Neural cell (in vitro differentiated cells): Measurements from ENCODE around the gene WDR70. TPM values are rescaled to one million over a fixed set of nuclear protein-coding genes. Genes with fewer than 3 reads are reported as not detected.

Experiments used
- H2AFZ ChIP-seq: fragments of 200-600, 300-800 bp; sonication (generic), shearing (Covaris generic); 2 replicates; pipeline ENCODE4 v1.6.0; 2014; ENCODE audit warnings: low read depth, mild to moderate bottlenecking, antibody characterized with exemption, low read length, moderate library complexity
- H3F3A ChIP-seq: fragments of 200-600 bp; shearing (Covaris generic); 2 replicates; pipeline ENCODE4 v1.6.1; 2016; ENCODE audit warnings: mild to moderate bottlenecking, moderate library complexity, mixed read lengths, antibody characterized with exemption, low read length; ENCODE audit not compliant: insufficient read depth, poor library complexity, severe bottlenecking
- H3K27ac ChIP-seq: fragments of 200-600, 300-800 bp; sonication (generic), shearing (Covaris generic); 2 replicates; pipeline ENCODE4 v1.5.1; 2014; ENCODE audit warnings: mild to moderate bottlenecking, low read length, moderate library complexity
- H3K27me3 ChIP-seq: fragments of 300-800, 200-600 bp; sonication (generic), shearing (Covaris generic); 2 replicates; pipeline ENCODE4 v1.6.0; 2014; ENCODE audit warnings: mild to moderate bottlenecking, low read depth, low read length, moderate library complexity; ENCODE audit not compliant: insufficient read depth
- H3K36me3 ChIP-seq: fragments of 300-800, 200-600 bp; sonication (generic), shearing (Covaris generic); 2 replicates; pipeline ENCODE4 v1.5.1; 2014; ENCODE audit warnings: mild to moderate bottlenecking, antibody characterized with exemption, low read length, moderate library complexity; ENCODE audit not compliant: insufficient read depth
- H3K4me2 ChIP-seq: fragments of 300-800, 200-600 bp; sonication (generic), shearing (Covaris generic); 2 replicates; pipeline ENCODE4 v1.6.0; 2014; ENCODE audit warnings: mild to moderate bottlenecking, low read length
- H3K4me3 ChIP-seq: fragments of 300-800, 200-600 bp; sonication (generic), shearing (Covaris generic); 2 replicates; pipeline ENCODE4 v1.5.1; 2014; ENCODE audit warnings: mild to moderate bottlenecking, low read length, moderate library complexity
- H3K79me2 ChIP-seq: fragments of 200-600 bp; shearing (Covaris generic); replicated peaks from 2 replicates; pipeline ENCODE4 v1.6.0; 2014; ENCODE audit warnings: mild to moderate bottlenecking, low read length, moderate library complexity; ENCODE audit not compliant: insufficient read depth
- H3K9ac ChIP-seq: fragments of 300-800, 200-600 bp; sonication (generic), shearing (Covaris generic); 2 replicates; pipeline ENCODE4 v1.6.1; 2016; ENCODE audit warnings: mild to moderate bottlenecking, low read length, mixed read lengths
- H3K9me2 ChIP-seq: fragments of 200-600 bp; shearing (Covaris generic); 2 replicates; pipeline ENCODE4 v1.6.1; 2016; ENCODE audit warnings: mild to moderate bottlenecking, low read length, mixed read lengths; ENCODE audit not compliant: insufficient read depth
- H3K9me3 ChIP-seq: fragments of 200-600, 300-800 bp; sonication (generic), shearing (Covaris generic); 2 replicates; pipeline ENCODE4 v1.6.1; 2016; ENCODE audit warnings: mild to moderate bottlenecking, mixed run types, low read length, moderate library complexity, mixed read lengths
- H4K20me1 ChIP-seq: fragments of 200-600 bp; shearing (Covaris generic); 2 replicates; pipeline ENCODE4 v1.6.1; 2016; ENCODE audit warnings: mild to moderate bottlenecking, mixed run types; ENCODE audit not compliant: insufficient read depth
- CTCF ChIP-seq: fragments of 450-650 bp; IDR thresholded peaks from 2 replicates; pipeline ENCODE4 v1.5.1; 2014; ENCODE audit warnings: antibody characterized with exemption, mild to moderate bottlenecking, moderate library complexity; ENCODE audit not compliant: poor library complexity, severe bottlenecking
- EP300 ChIP-seq: fragments of 450-650 bp; conservative IDR thresholded peaks from 2 replicates; pipeline ENCODE4 v1.6.1; 2014; ENCODE audit warnings: antibody characterized with exemption, mild to moderate bottlenecking, moderate library complexity; ENCODE audit not compliant: poor library complexity, severe bottlenecking
- EZH2 ChIP-seq: fragments of 200-600, 300-800 bp; shearing (Covaris generic), sonication (generic); IDR thresholded peaks from 2 replicates; pipeline ENCODE4 v1.6.1; 2014; ENCODE audit warnings: antibody characterized with exemption, low read length, borderline replicate concordance, mild to moderate bottlenecking; ENCODE audit not compliant: insufficient read depth, poor library complexity, severe bottlenecking
- MXI1 ChIP-seq: fragments of 450-650 bp; conservative IDR thresholded peaks from 2 replicates; pipeline ENCODE4 v1.6.1; 2014; ENCODE audit warnings: antibody characterized with exemption, mild to moderate bottlenecking; ENCODE audit not compliant: poor library complexity, severe bottlenecking
- POLR2AphosphoS5 ChIP-seq: IDR thresholded peaks from 2 replicates; pipeline ENCODE4 v1.6.1; 2012
- RAD21 ChIP-seq: fragments of 450-650 bp; conservative IDR thresholded peaks from 2 replicates; pipeline ENCODE4 v1.6.1; 2014; ENCODE audit warnings: antibody characterized with exemption, mild to moderate bottlenecking, moderate library complexity
- REST ChIP-seq: IDR thresholded peaks from 2 replicates; pipeline ENCODE4 v1.6.1; 2012; ENCODE audit warnings: borderline replicate concordance
- SMC3 ChIP-seq: fragments of 450-650 bp; conservative IDR thresholded peaks from 2 replicates; pipeline ENCODE4 v1.6.1; 2014; ENCODE audit warnings: antibody characterized with exemption, mild to moderate bottlenecking, moderate library complexity; ENCODE audit not compliant: poor library complexity
- TAF1 ChIP-seq: IDR thresholded peaks from 2 replicates; pipeline ENCODE4 v1.6.1; 2012; ENCODE audit warnings: low read depth
- polyA plus RNA-seq: library from polyadenylated mRNA; depleted of rRNA; stranded (reverse); fragments of >200 nt; gene quantifications from 2 replicates; pipeline ENCODE4 v1.2.3, GENCODE V29; 2014

WDR70 gene
- polyA plus RNA-seq, 1 donor from 2014 or later = 40.9 TPM

GRCh38 chr5:37496902-37497445, 117.9 kb downstream of the WDR70 start:
- Histone ChIP-seq H2AFZ (no peak overlapping the region), H3K4me2 (no peak overlapping the region), H3K36me3 (no peaks in the 10 kb centered on the region), H3K9me2 (no peaks in the 10 kb centered on the region), H3K27me3 (no peaks in the 10 kb centered on the region), H3K4me3 (no peak overlapping the region), H3K9ac (no peak overlapping the region), H3K79me2 (no peaks in the 10 kb centered on the region), H3F3A (no peaks in the 10 kb centered on the region), H4K20me1 (no peaks in the 10 kb centered on the region), H3K27ac (no peak overlapping the region), H3K9me3 (no peaks in the 10 kb centered on the region)
- TF ChIP-seq EZH2 = no peak
- no peak for TF ChIP-seq SMC3
- TF ChIP-seq TAF1 = no peak
- TF ChIP-seq MXI1 = no peak
- TF ChIP-seq REST = no peak

GRCh38 chr5:37501152-37501551, 122.0 kb downstream of the WDR70 start:
- H3K9me3 ChIP-seq = no peaks in the 10 kb centered on the region
- H3K27ac ChIP-seq = no peak overlapping the region
- no peak overlapping the region for H3K4me2 ChIP-seq
- no peak overlapping the region for H3K9ac ChIP-seq
- H2AFZ ChIP-seq = no peak overlapping the region
- no peaks in the 10 kb centered on the region for H3K9me2 ChIP-seq
- no peak overlapping the region for H3K4me3 ChIP-seq
- H3K36me3 ChIP-seq = no peaks in the 10 kb centered on the region
- H3F3A ChIP-seq = no peaks in the 10 kb centered on the region
- H3K27me3 ChIP-seq = no peaks in the 10 kb centered on the region
- no peaks in the 10 kb centered on the region for H3K79me2 ChIP-seq
- no peaks in the 10 kb centered on the region for H4K20me1 ChIP-seq
- TF ChIP-seq REST (no peak), EP300 (no peak), POLR2AphosphoS5 (no peak), RAD21 (no peak), EZH2 (no peak), SMC3 (no peak), MXI1 (no peak), CTCF (no peak), TAF1 (no peak)
